Measurements from ENCODE around the gene CELA3A.
"Not testable (repeated sequence)": the region's sequence is repeated elsewhere in the genome, so short reads cannot be mapped to it uniquely, and the experiment has no call there.

CELA3A gene

GRCh38 chr1:22018583-22019559, 17.4 kb downstream of the CELA3A start:
- DNase-seq (ENCODE audit: low read depth) = peak; percentile 43

DNA sequence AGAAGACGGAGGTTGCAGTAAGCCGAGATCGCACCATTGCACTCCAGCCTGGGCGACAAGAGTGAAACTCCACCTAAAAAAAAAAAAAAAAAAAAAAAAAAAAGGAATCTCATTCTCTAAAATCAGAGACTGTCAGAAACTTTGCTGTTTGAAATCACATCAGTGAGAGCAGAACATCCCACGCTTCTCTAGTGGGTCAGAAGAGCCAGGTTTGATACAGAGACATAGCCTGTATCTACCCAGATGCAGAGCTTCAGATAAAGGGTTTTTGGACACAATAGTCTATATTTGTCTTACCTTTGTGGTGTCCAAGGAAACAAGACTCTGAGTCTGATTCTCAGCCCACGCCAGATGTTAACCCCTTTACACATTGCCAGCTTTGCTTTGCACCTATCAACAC, 19.6 kb downstream of the CELA3A start:
- DNase-seq (ENCODE audit: low read depth) = no peak

DNA sequence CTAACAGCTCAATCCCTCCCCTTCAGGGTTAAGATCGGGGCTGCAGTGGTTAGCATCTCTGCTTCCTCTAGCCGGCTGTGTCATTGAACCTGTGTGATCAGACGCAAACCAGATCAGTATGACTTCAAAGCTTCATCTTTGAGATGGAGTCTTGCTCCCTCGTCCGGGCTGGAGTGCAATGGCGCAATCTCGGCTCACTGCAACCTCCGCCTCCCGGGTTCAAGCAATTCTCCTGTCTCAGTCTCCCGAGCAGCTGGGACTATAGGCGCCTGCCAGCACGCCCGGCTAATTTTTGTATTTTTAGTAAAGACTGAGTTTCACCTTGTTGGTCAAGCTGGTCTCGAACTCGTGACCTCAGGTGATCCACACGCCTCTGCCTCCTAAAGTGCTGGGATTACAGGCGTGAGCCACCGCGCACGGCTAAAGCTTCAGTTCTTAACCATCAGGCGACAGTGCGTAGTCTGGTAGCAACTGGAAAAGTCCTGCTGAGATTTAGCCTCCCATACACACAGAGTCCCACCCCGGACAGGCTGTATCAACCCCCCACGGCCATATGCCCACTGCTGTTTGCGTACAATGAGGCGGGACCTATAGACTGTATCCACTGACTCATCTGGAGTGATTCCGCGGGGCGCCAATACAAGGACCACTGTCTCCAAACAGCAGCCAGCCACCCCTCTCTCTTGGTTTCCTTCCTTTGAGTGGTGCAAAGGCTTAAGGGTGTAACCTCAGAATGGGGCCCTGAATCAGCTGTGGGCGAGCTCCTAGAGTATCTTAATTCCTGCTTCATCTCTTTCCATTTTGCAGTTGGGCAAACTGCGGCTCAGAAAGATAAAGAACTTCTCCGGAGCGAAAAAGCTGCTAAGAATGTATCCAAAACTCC, 23.3 kb downstream of the CELA3A start:
- no peak for DNase-seq (ENCODE audit: low read depth)

DNA sequence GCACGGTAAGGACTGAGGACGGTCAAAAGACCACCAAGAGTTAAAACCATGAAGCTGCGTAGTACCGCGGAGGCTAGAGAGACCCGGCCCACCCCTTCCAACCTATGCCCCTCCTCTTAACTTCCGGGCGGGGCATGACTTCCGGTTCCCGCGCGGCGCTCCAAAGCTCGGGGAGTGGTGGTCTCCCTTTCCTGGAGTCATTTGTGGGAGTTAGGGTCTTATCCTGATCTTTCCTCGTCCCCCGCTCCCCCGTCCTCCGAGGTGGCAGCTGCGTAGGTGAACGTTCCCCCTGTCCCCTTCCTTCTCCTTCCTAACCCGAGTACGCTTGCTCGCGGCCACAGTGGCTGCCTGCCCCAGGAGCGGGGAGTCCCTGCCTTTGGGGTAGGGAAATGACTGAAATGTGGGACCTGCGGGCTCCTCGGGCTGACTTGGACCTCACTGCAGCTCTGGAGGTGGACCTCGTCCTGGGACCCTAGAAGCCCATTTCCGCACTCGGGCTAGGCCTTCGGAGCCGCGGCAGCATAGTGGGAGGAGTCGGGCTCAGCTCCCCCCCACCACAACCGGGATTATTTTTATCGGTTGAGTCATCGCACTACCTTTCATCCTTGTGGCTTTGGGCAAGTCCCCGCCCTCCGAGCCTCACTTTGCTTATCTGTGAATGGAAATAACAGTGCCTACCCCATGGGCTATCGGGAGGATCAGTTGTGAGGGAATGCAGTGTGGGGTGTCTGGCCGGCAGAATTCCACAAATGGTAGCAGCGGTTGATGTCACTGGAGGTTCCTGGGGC, 24.1 kb downstream of the CELA3A start:
- peak; percentile 71 for DNase-seq (ENCODE audit: low read depth)

DNA sequence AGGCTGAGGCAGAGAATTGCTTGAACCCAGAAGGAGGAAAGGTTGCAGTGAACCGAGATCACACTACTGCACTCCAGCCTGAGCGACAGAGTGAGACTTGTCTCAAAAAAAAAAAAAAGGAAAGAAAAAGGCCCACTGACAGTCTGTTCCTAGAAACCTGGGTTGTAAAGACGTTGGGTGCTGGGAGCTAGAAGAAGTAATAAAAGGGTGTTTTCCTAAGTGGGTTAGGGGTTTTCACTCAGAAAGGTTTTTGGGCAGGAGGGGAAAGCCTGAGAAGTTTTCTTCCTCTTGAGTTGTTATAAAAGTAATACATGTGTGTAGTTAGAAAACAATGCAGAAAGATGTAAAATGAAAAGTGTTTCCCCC, 25.4 kb downstream of the CELA3A start:
- no peak for DNase-seq (ENCODE audit: low read depth)

- no peak for DNase-seq (ENCODE audit: low read depth)
Measured at GRCh38 chr1:22030057-22030456, 28.6 kb downstream of the CELA3A start.

DNA sequence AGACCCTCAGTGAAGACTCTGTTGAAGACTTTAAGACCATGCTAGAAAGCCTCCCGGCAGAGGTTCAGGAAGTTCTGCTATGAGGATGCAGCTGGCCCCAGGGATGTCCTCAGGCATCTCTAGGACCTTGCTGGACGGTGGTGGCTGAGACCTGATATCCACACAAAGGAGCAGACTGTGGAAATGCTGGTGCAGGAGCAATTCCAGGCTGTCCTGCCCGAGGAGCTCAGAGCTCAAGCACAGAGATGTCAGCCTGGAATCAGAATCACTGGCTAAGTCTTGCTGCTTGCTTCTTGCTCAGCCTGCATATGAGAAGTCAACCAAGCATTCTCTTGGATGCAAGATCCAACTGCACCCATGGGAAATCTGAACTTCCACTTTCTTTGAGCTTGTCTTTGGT, 29.0 kb downstream of the CELA3A start:
- DNase-seq (ENCODE audit: low read depth) = no peak

- DNase-seq (ENCODE audit: low read depth) = no peak
Measured at GRCh38 chr1:22031214-22031962, 29.9 kb downstream of the CELA3A start.

GRCh38 chr1:22034834-22035233, 33.4 kb downstream of the CELA3A start:
- DNase-seq (ENCODE audit: low read depth) = not testable (repeated sequence)

- DNase-seq (ENCODE audit: low read depth) = no peak
Measured at GRCh38 chr1:22037520-22037919, 36.1 kb downstream of the CELA3A start.

GRCh38 chr1:22038036-22038435, 36.6 kb downstream of the CELA3A start:
- DNase-seq (ENCODE audit: low read depth) = no peak

DNA sequence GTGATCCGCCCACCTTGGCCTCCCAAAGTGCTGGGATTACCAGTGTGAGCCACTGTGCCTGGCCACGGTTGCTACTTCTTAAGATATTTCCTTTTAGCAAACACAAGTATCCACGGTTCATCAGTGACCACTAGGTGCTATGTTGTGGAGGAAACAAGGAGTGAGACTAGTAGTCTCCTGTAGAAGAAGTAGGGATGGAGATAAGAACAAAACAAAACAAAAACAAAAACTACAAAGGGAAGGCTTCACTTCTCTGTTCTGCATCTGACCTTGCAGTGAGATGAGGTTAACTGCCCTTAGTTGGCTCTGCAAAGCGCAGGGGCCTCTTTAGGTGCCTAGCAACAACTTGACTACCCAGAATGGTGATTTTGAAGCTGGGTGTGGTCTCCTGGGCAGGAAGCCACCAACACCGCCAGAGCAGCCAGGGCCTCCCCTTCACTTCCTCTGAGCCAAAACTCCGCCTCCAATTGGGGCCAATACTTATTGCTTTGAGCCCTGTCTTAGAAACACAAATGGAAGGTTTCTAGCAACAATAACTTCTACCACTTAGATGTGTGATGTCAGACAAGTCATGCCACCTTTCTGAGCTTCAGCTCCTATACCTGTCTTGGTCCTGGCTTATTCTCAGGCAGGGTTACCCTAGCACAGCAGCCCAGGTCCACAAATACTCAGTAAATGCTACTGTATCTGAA, 38.3 kb downstream of the CELA3A start:
- DNase-seq (ENCODE audit: low read depth) = no peak

GRCh38 chr1:22040286-22040623, 38.8 kb downstream of the CELA3A start:
- no peak for DNase-seq (ENCODE audit: low read depth)

DNA sequence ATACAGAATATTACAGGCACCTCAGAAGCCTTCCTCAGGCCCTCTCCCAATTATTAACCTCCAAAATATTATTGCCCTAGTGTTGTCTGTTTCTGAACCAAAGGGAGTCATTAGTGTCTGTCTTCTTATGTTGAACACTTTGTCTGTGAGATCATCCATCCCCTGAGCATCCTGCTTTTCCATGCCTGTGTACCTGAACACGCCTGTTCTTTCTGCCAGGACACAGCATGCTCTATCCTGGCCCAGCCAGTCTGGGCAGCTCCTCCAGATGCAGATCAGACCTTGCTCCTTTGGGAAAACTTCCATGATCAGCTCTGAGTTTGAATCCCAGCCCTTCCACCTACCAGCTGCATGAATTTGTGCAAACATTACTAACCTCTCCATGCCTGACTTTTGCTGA, 40.0 kb downstream of the CELA3A start:
- no peak for DNase-seq (ENCODE audit: low read depth)

DNA sequence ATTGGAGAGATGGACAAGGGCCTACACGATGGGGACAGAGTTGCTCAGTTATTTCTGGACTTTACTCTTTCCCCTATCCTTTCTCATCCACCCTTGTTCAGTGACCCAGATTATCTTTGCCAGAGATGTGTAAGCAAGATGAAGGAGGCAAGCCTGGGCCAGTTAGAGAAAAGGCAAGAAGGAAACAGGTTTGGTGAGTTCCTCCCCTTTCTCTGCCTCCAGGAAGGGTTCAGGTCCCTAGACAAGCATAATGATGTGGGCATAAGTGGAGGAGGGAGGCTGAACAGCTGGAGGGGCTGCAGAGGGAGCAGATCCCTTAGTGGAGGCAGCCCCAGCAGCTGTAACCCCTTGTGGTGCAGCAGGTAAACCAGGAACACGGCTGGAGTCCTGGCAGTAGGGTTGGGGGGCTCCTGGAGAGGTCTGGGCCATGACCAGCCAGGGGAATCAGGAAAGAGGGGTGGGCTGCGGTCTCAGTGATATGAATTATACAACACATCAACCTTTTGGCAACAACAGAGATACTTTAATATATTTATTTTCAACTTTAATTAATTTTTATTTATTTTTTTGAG, 41.8 kb downstream of the CELA3A start:
- DNase-seq (ENCODE audit: low read depth) = no peak

DNA sequence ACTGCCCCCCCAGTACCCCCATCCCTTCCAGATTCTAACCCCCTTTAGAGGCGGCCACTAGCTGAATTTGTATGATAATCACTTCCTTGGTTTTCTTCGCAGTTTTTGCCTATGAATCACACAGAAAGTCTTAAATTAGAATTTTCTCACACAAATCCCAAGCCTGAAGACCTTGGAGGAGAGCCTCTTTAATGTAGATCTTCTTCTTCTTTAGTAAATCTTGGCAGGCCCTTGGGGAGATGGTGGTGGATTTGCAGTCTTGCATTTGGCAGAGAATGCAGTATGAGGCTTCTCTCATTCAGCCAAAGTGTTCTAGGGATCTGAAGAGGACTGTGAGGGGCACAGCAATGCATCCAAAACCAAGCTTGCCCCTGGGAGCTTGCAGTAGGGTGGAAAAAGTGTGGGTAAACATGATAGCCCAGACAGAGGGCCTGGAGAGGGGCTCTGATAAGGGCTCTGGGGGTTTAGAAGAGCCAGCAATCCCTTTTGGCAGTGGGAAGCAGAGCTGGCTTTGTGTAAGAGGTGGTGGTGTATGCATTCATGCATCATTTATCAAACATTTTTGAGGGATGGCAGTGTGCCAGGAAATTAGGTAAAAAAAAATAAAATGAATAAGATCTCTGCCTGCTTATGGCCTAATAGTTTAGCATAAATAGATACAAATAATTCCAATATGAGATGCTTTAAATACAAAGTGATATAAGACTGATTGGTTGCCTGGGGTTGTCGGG, 43.4 kb downstream of the CELA3A start:
- peak; percentile 70 for DNase-seq (ENCODE audit: low read depth)

DNA sequence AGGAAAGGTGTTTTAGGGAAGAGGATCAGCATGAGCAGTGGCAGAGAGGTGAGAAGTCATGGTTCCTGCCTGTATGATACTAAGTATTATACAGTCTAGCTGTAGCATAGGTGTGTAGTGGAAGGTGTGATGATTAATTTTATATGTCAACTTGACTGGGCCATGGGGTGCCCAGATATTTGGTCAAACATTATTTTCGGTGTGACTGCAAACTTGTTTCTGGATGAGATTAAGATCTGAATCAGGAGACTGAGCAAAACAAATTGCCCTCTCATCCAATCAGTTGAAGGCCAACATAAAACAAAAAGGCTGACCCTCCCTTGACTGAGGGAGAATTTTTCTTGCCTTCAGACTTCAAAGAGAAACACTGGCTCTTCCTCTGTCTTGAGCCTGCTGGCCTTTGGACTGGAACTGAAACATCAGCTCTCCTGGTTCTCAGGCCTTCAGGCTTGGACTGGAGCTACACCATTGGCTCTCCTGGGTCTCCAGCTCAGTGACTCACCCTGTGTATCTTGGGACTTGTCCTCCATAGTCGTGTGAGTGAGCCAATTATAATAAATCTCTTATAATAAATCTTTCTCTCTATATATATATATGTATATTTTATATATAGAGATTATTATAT, 44.3 kb downstream of the CELA3A start:
- no peak for DNase-seq (ENCODE audit: low read depth)

GRCh38 chr1:22048351-22049192, 47.1 kb downstream of the CELA3A start:
- no peak for DNase-seq (ENCODE audit: low read depth)

Data from non-pigmented ciliary epithelial cell (primary cell).